Epidermal melanocyte (primary cell): ENCODE measurements around the gene ARFRP1.
A peak's percentile ranks its signal among the peaks of the same experiment; 100 is the strongest.

ENCODE experiments used
- DNase-seq: peaks from one replicate; pipeline ENCODE4 v3.0.0; 2011; ENCODE audit warnings: low spot score; ENCODE audit not compliant: insufficient read length

The ARFRP1 gene

DNA sequence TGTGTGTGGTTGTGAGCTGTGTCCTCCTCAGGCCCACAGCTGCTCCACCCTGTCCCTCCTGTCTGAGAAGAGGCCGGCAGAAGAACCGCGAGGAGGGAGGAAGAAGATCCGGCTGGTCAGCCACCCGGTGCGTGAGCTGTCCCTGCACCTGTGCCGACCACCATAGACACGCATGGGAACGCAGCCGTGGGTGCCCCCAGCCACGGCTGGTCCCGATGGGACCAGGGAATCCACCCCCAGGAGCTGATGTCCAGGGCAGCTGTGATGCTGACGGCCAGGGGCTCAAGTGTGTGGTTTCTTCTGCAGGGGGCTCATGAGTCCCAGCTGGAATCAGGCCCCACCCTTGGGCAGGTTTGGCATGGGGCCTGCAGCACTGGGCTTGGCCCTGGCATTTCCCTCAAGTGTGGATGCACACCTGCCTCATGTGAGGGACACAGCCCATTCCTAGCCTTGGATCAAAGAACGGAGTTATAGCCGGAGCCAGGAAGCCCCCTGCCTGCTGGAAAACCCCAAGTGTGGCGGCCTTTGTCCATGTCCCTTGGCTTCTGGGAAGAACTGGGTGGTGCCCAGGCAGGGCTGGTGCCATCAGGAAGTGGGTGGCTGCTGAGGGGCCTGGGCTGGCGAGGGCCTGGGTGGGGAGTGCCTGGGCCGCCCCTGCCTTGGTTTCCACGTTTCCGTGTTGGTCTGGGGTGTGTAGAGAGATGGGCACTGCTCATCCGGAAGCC is 15.9 kb downstream of the ARFRP1 start:
- DNase-seq, result no peak

DNA sequence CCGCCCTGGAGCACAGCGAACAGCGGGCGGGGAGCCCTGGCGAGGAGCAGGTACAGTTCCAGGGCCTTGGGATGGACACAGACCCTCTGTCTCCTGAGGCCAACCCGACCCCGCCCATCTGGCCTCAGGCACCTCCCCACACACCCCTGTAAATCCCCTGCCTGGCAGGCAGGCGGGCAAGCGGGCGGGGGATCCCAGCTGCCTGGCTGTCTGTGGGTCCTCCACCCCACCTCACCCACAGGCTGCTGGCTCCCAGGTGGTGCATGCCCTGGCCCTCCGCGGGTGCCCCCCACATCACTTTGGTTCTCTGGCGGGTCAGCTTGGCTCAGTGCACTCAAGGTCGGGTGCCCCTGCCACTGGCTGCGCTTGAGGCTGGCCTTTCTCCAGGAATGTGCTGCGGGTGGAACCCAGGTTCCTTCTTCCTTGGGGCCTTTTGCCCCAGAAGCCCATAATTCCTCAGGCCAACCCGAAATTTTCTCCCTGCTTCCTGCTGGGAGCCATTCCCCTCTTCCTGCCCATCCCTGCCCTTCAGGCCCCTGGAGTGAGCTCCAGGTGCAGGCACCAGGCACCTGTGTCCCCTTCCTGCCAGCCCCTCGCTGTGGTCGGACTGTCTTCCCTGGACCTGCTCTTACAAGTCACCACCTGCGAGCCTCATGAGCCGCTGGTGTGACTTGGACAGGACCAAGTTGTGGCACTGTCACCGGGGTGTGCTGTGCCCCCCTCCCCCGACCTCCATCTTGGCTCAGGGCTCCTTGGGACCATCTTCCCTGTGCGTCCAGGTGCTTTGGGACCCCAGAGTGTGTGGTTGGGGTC is 16.7 kb downstream of the ARFRP1 start:
- DNase-seq, result no peak

DNA sequence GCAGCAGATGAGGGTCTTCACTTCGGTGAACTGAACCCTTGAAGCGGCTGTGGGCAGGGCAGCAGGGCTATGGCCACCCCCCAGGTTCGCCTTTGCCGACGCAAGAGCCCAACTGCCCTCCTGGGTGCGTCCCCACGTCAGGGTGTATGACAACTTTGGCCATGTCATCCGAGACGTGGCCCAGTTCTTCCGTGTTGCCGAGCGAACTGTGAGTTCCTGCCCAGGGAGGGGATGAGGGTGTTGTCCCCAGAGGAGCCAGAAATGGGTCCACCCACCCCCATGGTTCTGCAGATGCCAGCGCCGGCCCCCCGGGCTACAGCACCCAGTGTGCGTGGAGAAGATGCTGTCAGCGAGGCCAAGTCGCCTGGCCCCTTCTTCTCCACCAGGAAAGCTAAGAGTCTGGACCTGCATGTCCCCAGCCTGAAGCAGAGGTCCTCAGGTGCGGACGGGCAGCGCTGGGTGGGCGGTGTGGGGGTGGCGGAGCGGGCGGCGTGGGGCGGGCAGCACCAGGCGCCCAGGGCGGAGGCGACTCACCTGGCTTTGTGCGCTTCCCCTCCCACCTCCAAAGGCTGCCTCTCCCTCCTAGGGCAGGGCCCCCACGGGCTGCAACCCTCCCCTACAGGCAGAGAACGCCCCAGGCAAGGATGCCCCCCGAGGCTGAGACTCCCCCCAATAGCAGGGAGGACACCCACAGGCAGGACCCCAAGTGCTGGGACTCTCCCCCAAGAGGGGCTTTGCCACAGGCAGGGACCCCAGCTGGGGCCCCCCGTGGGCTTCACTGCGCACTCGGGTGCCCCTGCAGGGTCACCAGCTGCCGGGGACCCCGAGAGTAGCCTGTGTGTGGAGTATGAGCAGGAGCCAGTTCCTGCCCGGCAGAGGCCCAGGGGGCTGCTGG is 17.5 kb downstream of the ARFRP1 start:
- no peak for DNase-seq

DNA sequence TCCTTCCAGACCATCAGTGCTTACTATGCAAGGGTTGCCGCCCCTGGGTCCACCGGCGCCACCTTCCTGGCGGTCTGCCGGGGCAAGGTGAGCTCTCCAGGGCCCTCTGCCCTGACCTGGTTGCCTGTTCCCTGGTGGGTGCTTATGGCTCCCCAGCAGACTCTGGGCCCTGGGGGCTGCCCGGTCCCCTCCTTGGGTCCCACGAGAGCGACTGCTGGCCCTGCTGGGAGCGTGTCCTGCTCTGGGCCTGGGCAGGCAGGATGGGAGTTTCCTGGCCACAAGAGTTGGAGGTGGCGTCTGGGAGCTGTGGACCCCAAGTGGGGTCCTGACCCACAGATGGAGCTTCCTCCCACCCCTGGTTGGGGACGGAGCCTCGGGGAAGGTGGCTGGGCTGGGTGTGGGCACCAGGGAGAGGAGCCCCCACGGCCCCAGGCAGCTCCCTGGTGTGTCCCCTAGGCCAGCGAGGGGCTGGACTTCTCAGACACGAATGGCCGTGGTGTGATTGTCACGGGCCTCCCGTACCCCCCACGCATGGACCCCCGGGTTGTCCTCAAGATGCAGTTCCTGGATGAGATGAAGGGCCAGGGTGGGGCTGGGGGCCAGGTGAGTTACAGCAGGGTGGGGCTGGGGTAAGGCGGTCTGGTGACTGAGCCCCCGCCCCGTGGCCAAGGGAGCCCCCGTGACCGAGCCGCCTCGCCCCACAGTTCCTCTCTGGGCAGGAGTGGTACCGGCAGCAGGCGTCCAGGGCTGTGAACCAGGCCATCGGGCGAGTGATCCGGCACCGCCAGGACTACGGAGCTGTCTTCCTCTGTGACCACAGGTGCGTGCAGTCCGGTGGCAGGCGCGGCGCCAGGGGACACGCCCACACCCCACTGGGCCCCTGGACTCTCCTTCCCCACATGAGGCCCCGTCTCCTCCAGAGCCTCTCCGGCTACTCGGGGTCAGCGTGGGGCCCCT is 18.5 kb downstream of the ARFRP1 start:
- DNase-seq, result no peak

DNA sequence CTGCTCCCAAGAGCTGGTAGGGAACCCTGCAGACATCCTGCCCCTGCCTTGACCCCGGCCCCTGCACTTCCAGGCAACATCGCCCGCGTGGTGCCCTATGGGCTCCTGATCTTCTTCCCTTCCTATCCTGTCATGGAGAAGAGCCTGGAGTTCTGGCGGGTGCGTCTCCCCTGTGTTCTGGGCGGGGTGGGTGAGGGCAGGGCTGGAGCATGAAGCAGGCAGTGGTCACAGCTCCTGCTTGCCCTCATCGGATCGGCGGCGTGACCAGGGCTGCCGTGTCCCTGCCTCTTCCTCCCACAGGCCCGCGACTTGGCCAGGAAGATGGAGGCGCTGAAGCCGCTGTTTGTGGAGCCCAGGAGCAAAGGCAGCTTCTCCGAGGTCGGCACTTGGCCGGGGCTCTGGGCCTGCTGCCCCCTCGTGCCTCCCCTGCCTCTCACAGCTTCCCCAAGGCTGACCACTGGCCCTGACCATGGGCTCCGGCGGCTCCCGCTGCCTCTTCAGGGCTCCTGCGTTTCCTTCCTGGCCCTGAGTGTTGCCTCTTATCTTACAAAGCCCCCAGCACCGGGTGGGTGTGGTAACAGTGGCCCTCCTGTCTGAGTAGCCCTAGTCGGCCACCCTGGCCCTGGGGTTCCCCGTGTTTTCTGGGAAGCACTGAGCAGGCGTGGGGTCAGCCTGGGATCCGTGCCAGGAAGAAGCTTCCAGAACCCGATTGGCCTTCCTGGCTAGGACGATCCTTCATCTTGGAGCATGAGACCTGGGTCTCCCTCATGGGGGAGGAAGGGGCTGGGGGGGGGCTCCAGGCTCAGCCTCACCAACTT is 19.3 kb downstream of the ARFRP1 start:
- no peak for DNase-seq

DNA sequence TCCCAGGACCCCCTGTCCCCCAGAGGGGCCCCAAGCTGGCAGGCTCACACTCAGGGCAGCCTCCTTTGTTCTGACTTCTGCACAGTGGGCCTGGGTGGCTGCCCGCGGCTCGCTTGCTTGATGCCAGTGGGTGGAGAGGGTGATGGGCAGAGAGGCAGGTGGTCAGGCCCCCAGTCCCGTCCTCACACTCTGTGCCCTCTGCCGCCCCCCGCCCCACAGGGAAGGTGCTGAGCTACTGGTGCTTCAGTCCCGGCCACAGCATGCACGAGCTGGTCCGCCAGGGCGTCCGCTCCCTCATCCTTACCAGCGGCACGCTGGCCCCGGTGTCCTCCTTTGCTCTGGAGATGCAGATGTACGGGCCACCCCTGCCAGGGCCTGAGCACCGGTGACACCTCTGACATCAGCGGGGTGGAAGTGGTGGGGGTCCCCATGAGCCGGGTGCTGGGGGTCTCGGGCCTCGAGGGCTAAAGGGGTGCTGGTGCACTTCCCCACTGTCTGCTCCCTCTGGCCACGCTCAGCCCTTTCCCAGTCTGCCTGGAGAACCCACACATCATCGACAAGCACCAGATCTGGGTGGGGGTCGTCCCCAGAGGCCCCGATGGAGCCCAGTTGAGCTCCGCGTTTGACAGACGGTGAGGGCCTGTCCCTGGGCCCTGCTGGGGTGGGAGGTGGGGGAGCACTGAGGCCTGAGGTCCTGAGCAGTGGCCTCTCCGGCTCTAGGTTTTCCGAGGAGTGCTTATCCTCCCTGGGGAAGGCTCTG is 20.2 kb downstream of the ARFRP1 start:
- no peak for DNase-seq

DNA sequence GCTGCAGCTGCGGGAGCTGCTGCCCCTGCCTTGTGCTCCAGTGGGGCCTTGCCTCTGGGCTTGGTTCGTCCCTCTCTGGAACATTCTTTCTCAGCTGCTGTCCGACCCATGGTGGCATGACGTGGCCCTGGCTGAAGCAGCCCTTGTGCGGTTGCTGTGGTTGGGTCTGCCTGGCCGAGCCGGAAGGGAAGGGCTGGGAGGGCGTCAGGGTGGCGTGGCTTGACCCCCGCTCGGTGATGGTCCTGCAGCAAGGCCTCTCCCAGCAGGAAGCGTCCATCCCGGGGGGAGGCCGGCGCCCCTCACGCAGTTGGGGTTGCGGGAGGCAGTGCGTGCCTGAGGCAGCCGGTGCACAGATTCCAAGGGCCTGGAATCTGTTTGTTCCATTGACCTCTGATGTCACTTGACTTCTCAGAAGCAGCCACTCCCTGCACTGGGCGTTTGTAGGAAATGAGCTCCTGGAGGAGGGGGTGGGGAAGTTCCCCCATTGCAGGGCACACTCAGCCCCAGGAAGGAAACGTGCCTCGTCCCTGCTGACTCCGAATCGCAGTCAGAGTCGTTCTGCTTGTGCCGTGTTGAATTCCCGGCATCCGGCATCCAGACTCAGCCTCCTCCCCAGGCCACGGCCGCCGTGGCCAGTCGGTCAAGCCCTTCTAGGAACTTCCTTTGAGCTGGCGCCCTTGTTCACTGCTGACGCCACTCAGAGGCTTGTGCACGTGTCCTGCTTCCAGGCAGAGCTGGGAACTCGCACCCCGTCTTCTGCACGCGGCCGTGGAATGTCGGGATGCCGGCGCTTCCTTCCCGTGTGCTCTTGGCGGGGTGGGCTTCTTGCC is 21.1 kb downstream of the ARFRP1 start:
- peak; percentile 63 for DNase-seq

DNA sequence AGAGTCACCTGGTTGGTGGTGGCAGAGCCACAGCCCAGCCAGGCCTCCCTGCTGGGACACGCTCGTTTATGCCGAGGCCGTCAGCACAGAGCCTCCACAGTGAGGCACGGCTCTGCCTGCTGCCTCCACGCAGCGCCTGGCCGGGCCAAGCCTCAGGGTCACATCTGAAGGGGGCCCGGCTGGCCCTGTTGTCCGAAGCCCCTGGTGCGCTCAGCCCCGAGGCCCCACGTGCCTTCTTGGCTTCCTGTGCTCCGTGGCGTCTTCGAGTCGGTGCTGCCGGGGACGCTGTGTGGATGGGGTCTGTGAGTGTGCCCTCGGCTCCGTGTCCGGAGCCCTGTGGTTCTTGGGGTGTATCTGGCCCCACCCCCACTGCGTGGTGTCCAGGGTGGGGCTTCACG is 21.7 kb downstream of the ARFRP1 start:
- no peak for DNase-seq

DNA sequence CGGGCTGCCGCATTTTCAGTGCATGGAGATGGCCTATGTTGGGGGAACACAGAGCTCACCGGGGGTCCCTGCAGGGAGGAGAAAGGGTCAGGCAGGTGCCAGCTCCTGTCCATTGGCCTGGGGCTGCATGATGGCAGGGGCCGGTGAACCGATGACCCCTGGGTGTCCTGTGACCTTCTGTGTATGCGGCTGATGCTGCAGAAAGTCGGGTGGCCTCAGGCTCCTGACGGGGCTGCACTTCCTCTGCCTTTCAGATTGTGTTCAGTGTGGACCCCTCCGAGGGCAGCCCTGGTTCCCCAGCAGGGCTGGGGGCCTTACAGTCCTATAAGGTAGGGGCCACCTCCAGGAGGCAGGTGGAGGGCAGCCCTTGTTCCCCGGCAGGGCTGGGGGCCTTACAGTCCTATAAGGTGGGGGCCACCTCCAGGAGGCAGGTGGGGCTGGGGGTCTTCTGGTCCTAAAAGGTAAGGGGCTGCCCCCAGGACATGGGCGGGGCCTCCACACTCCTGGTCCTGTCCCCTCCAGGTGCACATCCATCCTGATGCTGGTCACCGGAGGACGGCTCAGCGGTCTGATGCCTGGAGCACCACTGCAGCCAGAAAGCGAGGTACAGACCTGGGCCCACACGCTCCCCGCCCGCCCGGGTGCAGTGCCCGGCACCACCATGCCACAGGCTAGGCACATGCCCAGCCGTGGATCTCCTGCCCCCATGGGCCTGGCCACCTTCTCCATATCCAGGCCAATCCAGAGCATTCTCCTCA is 22.3 kb downstream of the ARFRP1 start:
- DNase-seq, result no peak

DNA sequence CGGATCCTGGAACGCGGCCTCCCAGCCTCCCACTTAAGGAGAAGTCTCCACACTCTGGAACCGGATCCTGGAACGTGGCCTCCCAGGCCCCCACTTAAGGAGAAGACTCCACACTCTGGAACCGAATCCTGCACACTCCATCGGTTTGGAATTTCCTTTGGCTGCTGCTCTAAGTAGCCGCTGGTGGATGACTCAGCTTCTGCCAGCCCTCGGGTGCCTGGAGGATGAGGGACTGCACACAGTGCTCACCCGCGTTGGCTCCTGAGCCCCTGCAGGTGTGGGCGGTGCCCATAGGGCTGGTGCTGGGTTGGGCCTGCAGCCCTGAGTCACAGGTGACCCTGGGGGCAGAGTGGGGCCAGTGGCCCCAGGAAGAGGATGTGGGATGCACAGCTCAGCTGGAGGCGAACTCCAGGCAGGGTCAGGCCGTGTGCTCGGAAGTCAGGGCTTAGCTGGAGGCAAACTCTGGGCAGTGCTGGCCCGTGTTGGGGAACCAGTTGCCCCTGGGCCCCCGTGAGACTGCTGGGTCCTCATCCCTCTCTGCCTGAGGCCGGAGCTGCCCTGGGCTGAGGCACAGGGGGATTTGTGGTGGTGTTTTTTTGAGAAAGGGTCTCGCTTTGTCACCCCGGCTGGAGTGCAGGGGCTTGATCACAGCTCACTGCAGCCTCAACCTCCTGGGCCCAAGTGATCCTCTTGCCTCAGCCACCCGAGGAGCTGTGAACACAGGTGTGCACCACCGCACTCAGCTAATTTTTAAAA is 25.2 kb downstream of the ARFRP1 start:
- peak; percentile 82 for DNase-seq

DNA sequence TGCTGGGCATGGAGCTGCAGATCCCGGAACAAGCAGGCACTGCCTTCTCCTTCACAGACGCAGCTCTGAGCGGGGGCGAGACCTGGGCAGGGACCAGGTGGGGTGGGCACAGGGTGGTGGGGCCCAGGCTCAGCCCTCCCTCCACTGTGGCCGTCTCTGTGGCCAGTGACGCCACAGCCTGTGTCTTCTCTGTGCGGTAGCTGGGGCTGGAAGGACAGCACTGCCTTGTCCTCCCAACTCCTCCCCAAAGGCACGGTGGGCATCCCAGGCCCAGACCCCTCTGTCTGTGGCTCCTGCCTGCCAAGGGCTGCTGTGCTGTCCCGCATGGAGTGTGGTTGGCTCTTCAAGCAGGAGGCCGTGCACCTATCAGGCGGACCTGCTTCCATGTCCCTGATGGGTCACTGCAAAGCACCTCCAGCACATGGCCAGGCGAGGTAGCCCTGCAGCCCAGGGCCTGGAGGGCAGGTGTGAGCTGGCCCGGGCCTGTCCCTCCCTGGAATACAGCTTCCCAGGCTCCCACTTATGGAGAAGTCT is 26.1 kb downstream of the ARFRP1 start:
- no peak for DNase-seq

DNA sequence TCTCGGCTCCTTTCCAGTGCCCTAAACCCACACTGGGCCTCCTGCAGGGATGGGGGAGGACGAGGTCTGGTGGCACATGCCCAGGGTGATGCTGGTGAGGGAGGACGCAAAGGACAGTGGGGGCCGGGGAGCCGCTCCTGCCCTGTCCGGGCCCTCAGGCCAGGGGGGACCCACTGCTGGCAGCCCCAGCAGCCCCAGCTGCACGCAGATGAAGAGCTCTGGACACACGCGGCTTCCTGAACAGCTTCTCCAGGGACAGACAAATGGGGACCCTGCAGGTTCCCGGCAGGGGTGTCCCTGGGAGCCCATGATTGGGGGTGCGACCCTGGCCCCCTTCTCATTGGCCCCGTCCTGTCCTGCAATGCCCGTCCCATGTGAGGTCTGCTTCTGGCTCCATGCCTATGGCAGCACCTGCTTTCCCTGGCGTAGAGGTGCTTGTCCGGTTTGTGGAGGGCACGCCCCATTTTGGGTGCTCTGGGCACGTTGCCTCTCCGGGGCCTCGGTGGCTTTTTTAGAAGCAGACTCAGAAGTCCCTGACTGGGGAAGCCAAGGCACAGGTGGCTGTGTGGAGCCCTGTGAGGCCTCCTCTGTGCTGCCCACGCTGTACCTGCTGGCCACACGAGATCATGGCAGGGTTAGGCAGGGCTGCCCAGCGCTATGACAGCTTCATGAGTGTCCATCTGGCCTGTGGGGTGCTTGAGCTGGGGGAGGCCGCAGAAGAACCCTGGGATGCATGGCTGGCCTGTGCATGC is 26.7 kb downstream of the ARFRP1 start:
- no peak for DNase-seq

DNA sequence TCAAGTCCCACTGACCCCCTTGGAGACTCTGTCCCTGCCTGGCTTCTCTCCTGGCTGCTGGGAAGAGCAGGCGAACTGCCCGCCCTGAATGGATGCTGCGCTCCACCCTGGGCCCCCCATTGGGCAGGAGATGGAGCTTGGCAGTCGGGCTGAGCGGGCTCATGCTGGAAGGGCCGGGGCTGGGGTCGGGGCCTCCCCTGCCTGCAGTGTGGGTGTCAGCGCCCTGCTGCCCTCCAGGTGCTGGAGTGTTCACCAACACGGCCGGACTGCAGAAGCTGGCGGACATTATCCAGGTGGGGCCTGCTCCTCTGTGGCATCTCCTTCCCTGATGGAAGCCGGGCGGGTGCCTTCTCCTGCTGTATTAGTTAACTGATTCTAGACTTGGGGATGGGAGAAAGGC is 27.3 kb downstream of the ARFRP1 start:
- no peak for DNase-seq

DNA sequence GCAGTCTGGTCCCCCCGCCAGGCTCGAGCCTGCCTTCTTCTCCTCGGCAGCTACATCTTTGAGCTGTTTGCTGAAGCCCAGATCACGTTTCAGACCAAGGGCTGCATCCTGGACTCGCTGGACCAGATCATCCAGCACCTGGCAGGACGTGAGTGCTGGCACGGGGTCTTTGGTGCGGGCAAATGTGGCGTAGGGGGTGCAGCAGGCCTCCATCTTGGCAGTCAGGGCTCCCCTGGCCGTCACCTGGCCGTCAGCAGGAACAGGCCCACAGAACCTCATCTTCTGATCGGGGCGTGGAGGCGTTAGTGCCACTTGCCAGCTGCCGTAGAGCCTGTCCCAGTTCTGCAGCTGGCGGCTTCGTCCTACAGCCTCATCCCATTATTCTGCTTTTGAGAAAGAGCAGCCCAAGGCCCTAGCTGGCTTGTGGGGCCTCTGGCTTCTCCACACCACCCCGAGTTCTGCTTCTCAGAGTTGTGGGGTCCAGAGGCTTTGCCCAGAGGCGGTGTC is 27.9 kb downstream of the ARFRP1 start:
- no peak for DNase-seq

DNA sequence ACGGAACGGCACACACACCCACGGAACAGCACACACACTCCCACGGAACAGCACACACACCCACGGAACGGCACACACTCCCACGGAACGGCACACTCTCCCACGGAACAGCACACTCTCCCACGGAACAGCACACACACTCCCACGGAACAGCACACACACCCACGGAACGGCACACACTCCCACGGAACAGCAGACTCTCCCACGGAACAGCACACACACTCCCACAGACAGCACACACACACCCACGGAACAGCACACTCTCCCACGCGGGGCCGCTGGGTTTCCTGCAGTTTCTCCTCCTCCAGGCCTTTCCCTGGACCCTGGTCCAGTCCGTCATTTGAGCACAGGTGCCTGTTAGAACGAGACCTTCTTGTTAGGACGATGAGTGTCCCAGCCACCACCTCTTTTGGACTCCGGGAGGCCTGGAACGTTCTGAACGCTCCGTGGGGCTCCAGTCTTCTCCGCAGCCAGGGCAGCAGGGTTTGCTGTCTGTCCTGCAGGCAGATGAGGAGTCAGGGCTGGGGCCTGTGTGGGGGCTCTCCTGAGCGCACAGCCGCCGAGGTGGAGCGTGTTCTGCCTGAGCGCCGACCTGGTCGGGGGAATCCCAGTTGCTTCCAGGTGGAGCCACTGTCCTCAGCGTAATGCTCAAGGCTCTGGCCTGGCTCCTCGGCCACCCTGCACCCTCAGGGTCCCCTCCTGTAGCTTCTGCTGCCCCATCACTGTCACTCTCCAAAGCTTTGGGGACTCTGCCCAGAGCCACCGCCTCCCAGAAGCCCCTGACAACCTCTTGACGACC is 28.9 kb downstream of the ARFRP1 start:
- DNase-seq, result no peak
